GM19238 (cell line): ENCODE results near the gene GLI3.

ENCODE experiments used
- DNase-seq: peaks from one replicate; pipeline ENCODE4 v3.0.0; 2011; ENCODE audit warnings: low spot score; ENCODE audit not compliant: insufficient read length

Gene GLI3

GRCh38 chr7:41974870-41975557, 262.0 kb downstream of the GLI3 start:
- DNase-seq = no peak

DNA sequence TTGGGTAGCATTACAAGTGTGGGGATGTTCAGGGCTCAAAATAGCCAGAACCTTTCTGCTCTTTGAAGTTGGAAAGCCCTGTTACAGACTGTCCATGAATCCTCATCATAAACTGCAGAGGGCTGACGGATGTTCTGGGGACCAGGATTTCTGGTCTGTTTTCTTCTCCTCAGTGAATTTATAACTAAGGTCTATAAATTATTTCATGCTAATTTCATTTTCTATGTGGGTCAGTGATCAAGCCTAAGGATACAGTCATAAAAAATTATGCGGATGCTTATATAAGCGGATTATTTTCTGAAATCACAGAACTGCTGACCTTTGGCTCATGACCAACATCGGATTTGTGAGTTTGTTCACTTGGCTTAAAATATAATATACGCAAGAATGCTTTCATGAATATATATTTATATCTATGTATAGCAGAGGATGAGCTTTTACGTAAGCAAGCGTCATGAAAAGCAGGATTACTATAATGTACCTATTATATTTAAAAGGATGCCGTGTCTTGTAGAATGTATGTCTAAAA, 263.7 kb downstream of the GLI3 start:
- no peak for DNase-seq

- DNase-seq = no peak
These were observed 264.2 kb downstream of the GLI3 start for GRCh38 chr7:41972776-41973175.

DNA sequence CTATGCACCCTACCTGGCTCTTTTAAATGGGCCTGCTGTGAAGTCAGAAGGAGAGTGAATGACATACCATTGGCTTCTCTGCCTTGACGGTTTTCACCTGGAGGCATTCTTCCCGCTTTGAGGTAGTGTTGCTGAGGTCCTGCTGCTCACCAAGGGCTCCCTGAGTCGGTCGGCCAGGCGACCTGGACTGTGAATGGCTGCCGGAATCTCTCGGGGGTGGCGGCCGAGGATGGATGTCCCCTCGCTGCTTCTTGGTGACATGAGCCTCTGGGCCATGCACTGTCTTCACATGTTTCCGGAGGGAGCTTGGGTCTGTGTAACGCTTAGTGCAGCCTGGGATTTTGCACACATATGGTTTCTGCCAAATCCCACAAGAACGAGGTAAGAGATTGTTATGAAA, 264.7 kb downstream of the GLI3 start:
- no peak for DNase-seq

DNA sequence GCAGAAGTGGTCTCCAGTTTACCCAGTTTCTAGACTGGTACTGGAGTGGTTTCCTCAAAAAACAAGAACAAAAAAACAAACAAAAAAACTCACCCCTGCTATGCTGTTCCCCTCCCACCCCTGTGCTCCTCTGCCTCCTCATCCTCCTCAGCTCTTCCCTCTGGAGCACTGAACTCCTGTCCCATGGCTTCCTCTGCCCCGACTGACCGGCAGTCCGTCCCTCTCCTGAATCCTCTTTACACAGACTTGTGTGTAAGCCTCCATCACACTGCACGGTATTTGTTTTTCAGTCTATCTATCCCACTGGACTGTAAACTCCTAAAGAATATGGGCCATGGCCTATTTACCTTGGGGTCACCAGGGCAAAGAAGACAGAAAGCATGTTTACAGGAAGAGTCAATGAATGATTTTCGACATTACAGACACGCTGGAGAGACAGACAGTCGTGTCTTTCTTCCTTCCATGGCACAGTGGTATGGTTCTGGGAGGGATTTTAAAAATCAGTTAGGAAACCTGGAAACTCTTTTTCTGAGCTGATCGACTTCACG, 265.3 kb downstream of the GLI3 start:
- no peak for DNase-seq

- DNase-seq = no peak
These were observed 266.1 kb downstream of the GLI3 start for GRCh38 chr7:41970941-41971340.

DNA sequence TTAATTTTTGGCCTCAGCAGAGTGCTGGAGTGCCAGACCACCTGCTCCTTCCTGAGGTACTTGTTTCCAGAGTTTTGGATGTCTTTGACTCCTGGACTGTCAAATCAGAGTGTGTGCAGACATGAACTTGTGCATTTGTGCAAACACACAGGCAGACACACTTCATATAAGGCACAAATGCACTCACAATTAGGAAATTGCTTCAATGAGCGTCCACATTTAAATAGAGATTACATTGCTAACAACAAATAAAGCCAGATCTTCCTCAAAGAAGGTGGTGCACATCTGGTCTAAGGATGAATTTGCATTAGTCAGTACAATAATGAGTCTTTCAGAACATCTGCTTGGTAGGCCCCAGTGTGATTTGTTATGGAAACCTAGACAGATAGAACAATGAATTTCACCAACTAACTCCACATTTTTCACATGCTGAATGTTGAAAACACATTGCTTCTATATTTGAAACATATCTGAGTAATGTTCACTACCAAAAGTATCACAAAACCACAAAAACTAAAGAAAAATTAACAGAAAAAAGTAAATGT, 267.4 kb downstream of the GLI3 start:
- DNase-seq = no peak

DNA sequence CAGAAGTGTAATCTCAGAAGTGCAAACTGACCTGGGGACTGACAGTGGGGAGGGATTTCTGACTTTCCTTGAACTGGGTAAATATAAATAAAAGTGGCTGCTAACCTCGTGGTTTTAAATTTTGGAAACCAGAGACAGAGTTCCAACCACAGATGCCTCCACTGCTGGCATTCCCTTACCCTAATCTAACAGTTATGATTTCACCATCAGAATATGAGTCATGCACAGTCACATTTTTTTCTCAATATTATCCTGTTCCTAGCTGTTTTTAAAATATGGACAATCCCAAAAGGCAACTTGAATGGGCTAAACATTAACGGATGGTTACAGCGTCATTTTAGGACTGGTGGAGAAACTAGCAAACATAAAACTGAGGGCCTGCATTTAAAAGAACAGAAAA, 269.9 kb downstream of the GLI3 start:
- DNase-seq = no peak

DNA sequence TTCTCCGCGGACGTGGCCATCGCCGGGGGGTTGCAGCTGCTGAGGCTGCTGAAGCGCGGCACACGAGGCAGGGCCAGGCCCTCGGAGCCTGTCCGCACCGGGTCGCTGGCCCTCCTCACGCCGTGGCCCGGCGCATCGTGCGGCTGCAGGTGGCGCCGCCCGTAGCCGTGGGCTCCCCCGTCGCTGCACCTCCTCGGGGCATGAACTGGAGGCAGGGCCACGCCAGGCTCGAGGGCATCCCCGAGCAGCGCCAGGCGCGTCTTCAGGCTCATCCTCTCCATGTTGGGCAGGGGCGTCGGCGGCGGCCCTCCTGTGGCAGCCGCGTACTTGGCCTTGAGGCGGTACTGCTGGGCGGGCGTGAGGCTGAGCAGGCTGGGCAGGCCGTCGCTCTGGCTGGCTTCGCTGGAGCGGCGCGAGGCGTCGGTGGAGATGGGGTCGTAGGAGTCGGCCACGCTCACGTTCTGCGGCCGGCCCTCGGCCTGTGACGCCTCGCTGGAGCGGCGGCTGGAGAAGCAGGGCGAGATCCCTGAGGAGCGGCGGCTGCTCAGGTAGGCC, 271.0 kb downstream of the GLI3 start:
- DNase-seq = no peak

- DNase-seq = no peak
These were observed 271.9 kb downstream of the GLI3 start for GRCh38 chr7:41964849-41965745.

DNA sequence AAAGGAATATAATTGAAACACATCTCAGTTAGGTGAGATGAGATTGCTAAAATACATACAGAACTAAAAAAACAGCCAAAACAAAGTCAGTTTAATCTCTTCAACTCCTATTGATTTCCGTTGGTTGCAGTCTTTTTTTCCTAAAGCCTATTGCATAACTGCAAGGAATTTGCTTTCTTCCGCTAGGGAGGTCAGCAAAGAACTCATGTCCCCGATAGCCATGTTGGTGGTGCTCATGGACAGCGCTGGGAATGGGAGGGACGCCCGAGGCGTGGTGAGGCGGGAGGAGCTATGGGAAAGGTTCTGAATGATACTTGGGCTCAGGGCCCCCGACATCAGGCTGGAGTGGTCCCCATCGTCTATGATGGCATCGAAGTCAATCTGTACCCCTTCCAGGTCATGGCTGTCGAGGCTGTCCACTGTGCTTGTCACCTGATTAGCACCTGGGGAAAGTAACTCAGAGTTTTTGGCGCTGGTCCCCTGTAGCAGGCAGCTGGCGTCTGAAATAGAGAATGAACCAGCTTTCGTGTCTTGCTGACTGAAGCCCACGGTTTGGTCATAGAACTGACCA, 272.7 kb downstream of the GLI3 start:
- no peak for DNase-seq

DNA sequence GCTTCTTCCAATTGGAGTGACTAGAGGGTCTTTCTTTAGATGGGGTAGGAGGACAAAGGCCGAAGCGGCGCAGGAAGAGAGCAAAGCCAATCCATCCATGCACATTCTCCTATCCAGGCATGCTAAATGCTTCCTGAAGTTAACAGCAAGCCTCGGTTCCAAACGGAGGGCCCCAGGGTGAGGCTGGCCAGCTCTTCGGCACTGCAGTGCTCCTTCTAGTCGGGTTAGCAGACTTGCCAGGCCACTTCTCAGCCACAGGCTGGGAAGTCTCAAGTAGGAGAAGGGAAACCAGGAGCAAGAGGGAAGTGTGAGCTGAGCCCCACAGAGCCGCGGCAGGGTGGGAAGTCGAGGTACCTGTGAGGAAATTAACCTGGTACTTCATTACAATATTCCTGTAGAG, 280.3 kb downstream of the GLI3 start:
- DNase-seq = no peak

GRCh38 chr7:41955893-41956675, 280.9 kb downstream of the GLI3 start:
- no peak for DNase-seq

DNA sequence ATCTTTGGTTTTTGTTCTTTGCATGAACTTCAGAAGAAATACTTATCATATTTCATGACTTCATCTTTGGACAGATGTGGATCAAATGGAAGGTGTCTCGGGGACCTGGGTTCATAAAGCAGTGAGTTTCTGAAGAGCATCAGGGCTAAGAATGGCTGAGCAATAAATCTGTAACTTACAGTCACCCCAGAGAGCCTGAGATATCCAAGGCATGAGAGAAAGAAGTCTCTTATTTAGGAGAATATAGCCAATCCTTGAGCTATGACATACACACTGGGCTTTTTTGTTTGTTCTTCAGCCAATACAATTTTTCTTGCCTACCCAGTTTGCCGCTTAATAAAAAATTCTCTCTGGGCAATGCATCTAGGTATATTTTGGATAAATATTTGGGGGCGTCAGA, 281.6 kb downstream of the GLI3 start:
- DNase-seq = no peak

GRCh38 chr7:41954976-41955375, 282.0 kb downstream of the GLI3 start:
- no peak for DNase-seq

DNA sequence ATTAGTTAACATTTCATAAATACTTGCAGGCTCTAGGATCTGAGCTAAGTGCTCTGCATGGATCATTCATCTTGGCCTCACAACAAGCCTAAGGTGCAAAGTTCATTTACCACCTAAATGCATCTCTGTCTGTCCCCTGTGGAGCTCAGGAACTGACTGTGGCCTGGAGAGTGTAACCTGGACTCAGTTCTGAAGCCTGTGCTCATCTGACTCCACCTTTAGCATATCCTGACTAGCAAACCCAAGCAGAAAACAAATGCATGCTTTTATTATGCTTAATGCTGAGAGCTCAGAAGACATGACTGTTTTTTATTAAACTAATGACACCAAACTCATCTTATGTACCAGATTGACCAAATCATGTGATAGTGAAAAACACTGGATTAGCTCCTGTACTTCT, 288.5 kb downstream of the GLI3 start:
- DNase-seq = no peak

GRCh38 chr7:41943094-41943577, 293.9 kb downstream of the GLI3 start:
- peak; percentile 58 for DNase-seq

DNA sequence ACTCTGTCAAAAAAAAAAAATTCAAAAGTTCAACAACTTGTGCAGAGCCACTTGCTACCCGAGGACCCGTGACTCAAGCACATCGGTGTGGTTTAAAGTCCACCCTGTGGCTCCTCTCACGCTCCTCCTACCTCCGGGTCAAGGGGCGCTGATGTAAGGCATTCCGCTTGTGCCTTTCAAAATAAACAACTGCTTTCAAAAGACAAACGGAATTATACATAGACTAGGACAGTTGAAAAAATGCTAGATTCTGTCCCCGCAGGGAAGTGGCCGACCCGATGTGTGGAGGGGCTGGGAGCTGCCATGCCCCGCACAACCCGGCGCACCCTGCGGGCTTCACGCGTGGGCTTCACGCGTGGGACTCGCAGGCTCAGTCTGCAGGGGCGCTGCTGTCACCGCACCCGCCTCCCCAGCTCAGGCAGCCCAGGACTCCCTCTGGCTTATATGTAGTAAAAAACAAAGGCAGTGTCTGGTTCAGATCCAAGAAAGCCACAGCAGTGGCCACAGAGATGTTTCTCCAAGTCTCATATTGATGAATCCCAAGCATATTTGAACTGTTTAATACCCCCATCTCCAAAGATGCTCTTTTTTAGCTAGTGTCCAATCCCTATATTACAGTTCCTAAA, 294.4 kb downstream of the GLI3 start:
- no peak for DNase-seq

GRCh38 chr7:41940760-41941343, 296.2 kb downstream of the GLI3 start:
- DNase-seq = peak; percentile 53

GRCh38 chr7:41938371-41938770, 298.6 kb downstream of the GLI3 start:
- no peak for DNase-seq
